Kidney capillary endothelial cell (primary cell): Measurements from ENCODE around the gene NAGA.

Experiments used
- DNase-seq: peaks from one replicate; pipeline ENCODE4 v3.0.0-alpha.2; 2018; ENCODE audit warnings: low spot score

Gene NAGA

GRCh38 chr22:42039271-42039670 is 31.3 kb downstream of the NAGA start:
- no peak for DNase-seq

GRCh38 chr22:42035256-42035655 is 35.4 kb downstream of the NAGA start:
- no peak for DNase-seq

- DNase-seq = no peak
Measured at GRCh38 chr22:42033263-42034181, 37.1 kb downstream of the NAGA start.

- DNase-seq = no peak
Measured at GRCh38 chr22:42026705-42027104, 43.9 kb downstream of the NAGA start.

- DNase-seq = no peak
Measured at GRCh38 chr22:42025421-42025820, 45.2 kb downstream of the NAGA start.

GRCh38 chr22:42022162-42022847 is 48.3 kb downstream of the NAGA start:
- no peak for DNase-seq

GRCh38 chr22:42021571-42021970 is 49.0 kb downstream of the NAGA start:
- no peak for DNase-seq

GRCh38 chr22:42018224-42018623 is 52.4 kb downstream of the NAGA start:
- DNase-seq = no peak

- DNase-seq = no peak
Measured at GRCh38 chr22:42016111-42016510, 54.5 kb downstream of the NAGA start.

GRCh38 chr22:42013385-42013784 is 57.2 kb downstream of the NAGA start:
- no peak for DNase-seq

GRCh38 chr22:42010778-42011177 is 59.8 kb downstream of the NAGA start:
- DNase-seq = no peak
